ENCODE measurements around the gene MSI2. TPM values are rescaled to one million over a fixed set of nuclear protein-coding genes. Genes with fewer than 3 reads are reported as not detected.

The MSI2 gene
- total RNA-seq, 2 experiments from 2014 or later, result 117 to 120 TPM

GRCh38 chr17:57340160-57340981 lies 84.0 kb downstream of the MSI2 start:
- Mint-ChIP-seq H3K27me3 (no peaks in the 10 kb centered on the region), H3K4me1 (peaks cover 35% of the 10 kb centered on the region), H3K36me3 (peaks cover 9% of the 10 kb centered on the region), H3K4me3 (no peak overlapping the region), H3K27ac (no peak overlapping the region), H3K9me3 (ENCODE audit: low read depth) (no peaks in the 10 kb centered on the region)
- DNase-seq (no peak), ATAC-seq (no peak)
- CTCF ChIA-PET, result no interaction called here

GRCh38 chr17:57341611-57342540 lies 85.6 kb downstream of the MSI2 start:
- ATAC-seq, result no peak
- Mint-ChIP-seq H3K4me3 (no peak overlapping the region), H3K27ac (no peak overlapping the region), H3K27me3 (no peaks in the 10 kb centered on the region), H3K4me1 (peaks cover 35% of the 10 kb centered on the region), H3K9me3 (ENCODE audit: low read depth) (no peaks in the 10 kb centered on the region), H3K36me3 (peaks cover 11% of the 10 kb centered on the region)
- CTCF ChIA-PET, result interaction anchor here (1.0 kb wide), 1 partner anchor 13 kb away, joined by 3 read pairs; no protein-coding TSS in a partner anchor
- no peak for DNase-seq

GRCh38 chr17:57342963-57343589 lies 86.8 kb downstream of the MSI2 start:
- CTCF ChIA-PET, result no interaction called here
- Mint-ChIP-seq H3K27ac (no peak overlapping the region), H3K36me3 (peaks cover 15% of the 10 kb centered on the region), H3K27me3 (no peaks in the 10 kb centered on the region), H3K4me3 (no peak overlapping the region), H3K4me1 (peaks cover 31% of the 10 kb centered on the region), H3K9me3 (ENCODE audit: low read depth) (no peaks in the 10 kb centered on the region)
- ATAC-seq, result no peak
- no peak for DNase-seq

GRCh38 chr17:57343717-57344116 lies 87.4 kb downstream of the MSI2 start:
- H3K36me3 Mint-ChIP-seq, result peaks cover 21% of the 10 kb centered on the region
- H3K9me3 Mint-ChIP-seq (ENCODE audit: low read depth), result no peaks in the 10 kb centered on the region
- no peak overlapping the region for H3K27ac Mint-ChIP-seq
- peaks cover 25% of the 10 kb centered on the region for H3K4me1 Mint-ChIP-seq
- CTCF ChIA-PET, result no interaction called here
- H3K4me3 Mint-ChIP-seq, result no peak overlapping the region
- H3K27me3 Mint-ChIP-seq, result no peaks in the 10 kb centered on the region
- DNase-seq (no peak), ATAC-seq (no peak)

- Mint-ChIP-seq H3K36me3 (peaks cover 23% of the 10 kb centered on the region), H3K27ac (no peak overlapping the region), H3K4me1 (peaks cover 20% of the 10 kb centered on the region), H3K4me3 (no peak overlapping the region), H3K9me3 (ENCODE audit: low read depth) (no peaks in the 10 kb centered on the region), H3K27me3 (no peaks in the 10 kb centered on the region)
- ATAC-seq (no peak), DNase-seq (no peak)
- CTCF ChIA-PET, result no interaction called here
These were observed 87.9 kb downstream of the MSI2 start for GRCh38 chr17:57344261-57344660.

GRCh38 chr17:57349541-57350247 lies 93.4 kb downstream of the MSI2 start:
- no peak for ATAC-seq
- H3K36me3 Mint-ChIP-seq, result peaks cover 39% of the 10 kb centered on the region
- no peak for DNase-seq
- H3K27ac Mint-ChIP-seq, result no peak overlapping the region
- peaks cover 16% of the 10 kb centered on the region for H3K4me1 Mint-ChIP-seq
- H3K4me3 Mint-ChIP-seq, result no peak overlapping the region
- CTCF ChIA-PET, result no interaction called here
- no peaks in the 10 kb centered on the region for H3K9me3 Mint-ChIP-seq (ENCODE audit: low read depth)
- H3K27me3 Mint-ChIP-seq, result no peaks in the 10 kb centered on the region

GRCh38 chr17:57350266-57350665 lies 93.9 kb downstream of the MSI2 start:
- H3K27me3 Mint-ChIP-seq, result no peaks in the 10 kb centered on the region
- no peaks in the 10 kb centered on the region for H3K9me3 Mint-ChIP-seq (ENCODE audit: low read depth)
- H3K4me1 Mint-ChIP-seq, result peaks cover 22% of the 10 kb centered on the region
- no peak overlapping the region for H3K27ac Mint-ChIP-seq
- peaks cover 39% of the 10 kb centered on the region for H3K36me3 Mint-ChIP-seq
- CTCF ChIA-PET, result no interaction called here
- no peak for DNase-seq
- no peak for ATAC-seq
- no peak overlapping the region for H3K4me3 Mint-ChIP-seq

- ATAC-seq (no peak), DNase-seq (no peak)
- Mint-ChIP-seq H3K27me3 (no peaks in the 10 kb centered on the region), H3K4me1 (peaks cover 45% of the 10 kb centered on the region), H3K4me3 (no peak overlapping the region), H3K9me3 (ENCODE audit: low read depth) (no peaks in the 10 kb centered on the region), H3K36me3 (peaks cover 34% of the 10 kb centered on the region), H3K27ac (no peak overlapping the region)
- CTCF ChIA-PET, result no interaction called here
These were observed 96.4 kb downstream of the MSI2 start for GRCh38 chr17:57352665-57353175.

- Mint-ChIP-seq H3K36me3 (peaks cover 18% of the 10 kb centered on the region), H3K4me1 (peaks cover 54% of the 10 kb centered on the region), H3K4me3 (peak overlapping the region; percentile 6), H3K27ac (peak overlapping the region; percentile 82), H3K9me3 (ENCODE audit: low read depth) (no peaks in the 10 kb centered on the region), H3K27me3 (no peaks in the 10 kb centered on the region)
- CTCF ChIA-PET, result interaction anchor here (1.2 to 2.1 kb wide), 4 partner anchors 13 to 249 kb away, joined by 3 to 6 read pairs (median 4); no protein-coding TSS in a partner anchor
- DNase-seq (peak; percentile 45), ATAC-seq (peak; percentile 78)
These were observed 98.3 kb downstream of the MSI2 start for GRCh38 chr17:57354673-57355072.

GRCh38 chr17:57355090-57355859 lies 99.0 kb downstream of the MSI2 start:
- CTCF ChIA-PET, result interaction anchor here (0.6 to 2.1 kb wide), 4 partner anchors 13 to 249 kb away, joined by 3 to 6 read pairs (median 3); no protein-coding TSS in a partner anchor
- Mint-ChIP-seq H3K27me3 (no peaks in the 10 kb centered on the region), H3K27ac (peak overlapping the region; percentile 82), H3K36me3 (peaks cover 14% of the 10 kb centered on the region), H3K9me3 (ENCODE audit: low read depth) (no peaks in the 10 kb centered on the region), H3K4me3 (no peak overlapping the region), H3K4me1 (peaks cover 54% of the 10 kb centered on the region)
- DNase-seq, result no peak
- peak; percentile 13 for ATAC-seq

GRCh38 chr17:57356153-57356718 lies 99.9 kb downstream of the MSI2 start:
- H3K27ac Mint-ChIP-seq, result peak overlapping the region; percentile 44
- CTCF ChIA-PET, result interaction anchor here (1.2 to 3.4 kb wide), 3 partner anchors 75 to 248 kb away, joined by 3 to 20 read pairs (median 5); no protein-coding TSS in a partner anchor
- H3K4me1 Mint-ChIP-seq, result peaks cover 54% of the 10 kb centered on the region
- no peak for DNase-seq
- H3K4me3 Mint-ChIP-seq, result peak overlapping the region; percentile 54
- no peaks in the 10 kb centered on the region for H3K9me3 Mint-ChIP-seq (ENCODE audit: low read depth)
- no peak for ATAC-seq
- H3K27me3 Mint-ChIP-seq, result no peaks in the 10 kb centered on the region
- H3K36me3 Mint-ChIP-seq, result peaks cover 5% of the 10 kb centered on the region

All from activated CD8-positive, alpha-beta memory T cell treated with anti-CD3 and anti-CD28 coated beads, Interleukin-2, amount 10 ng/mL, durations not matched to agents 7 days and 5 days (primary cell).